HG03378 (cell line): ENCODE results near the gene PHF23.
A peak's percentile ranks its signal among the peaks of the same experiment; 100 is the strongest.

Experiments
- ATAC-seq: cut with Tn5 transposase; IDR thresholded peaks from one replicate; pipeline ENCODE4 v1.9.1; 2021; ENCODE audit warnings: mild to moderate bottlenecking, moderate library complexity; ENCODE audit not compliant: unreplicated experiment

Gene PHF23

GRCh38 chr17:7238420-7239090 is 702 bp downstream of the PHF23 start:
- no peak for ATAC-seq

- no peak for ATAC-seq
Observed at GRCh38 chr17:7237761-7238419, 1.4 kb downstream of the PHF23 start.

- ATAC-seq = no peak
Observed at GRCh38 chr17:7237266-7237760, 1.9 kb downstream of the PHF23 start.

- ATAC-seq = no peak
Observed at GRCh38 chr17:7236808-7237207, 2.4 kb downstream of the PHF23 start.

- no peak for ATAC-seq
Observed at GRCh38 chr17:7235693-7236665, 3.3 kb downstream of the PHF23 start.

- peak; percentile 54 for ATAC-seq
Observed at GRCh38 chr17:7234083-7234951, 4.9 kb downstream of the PHF23 start, which contains the start of gene DVL2. TSS of gene DVL2 (minus strand) at chr17:7234517. CDS start at chr17:7234262, 255 bp downstream.

- ATAC-seq = no peak
Observed at GRCh38 chr17:7233701-7234082, 5.6 kb downstream of the PHF23 start.

- no peak for ATAC-seq
Observed at GRCh38 chr17:7232114-7232513, 7.1 kb downstream of the PHF23 start.

- ATAC-seq = no peak
Observed at GRCh38 chr17:7229504-7229903, 9.8 kb downstream of the PHF23 start.

GRCh38 chr17:7228920-7229319 is 10.3 kb downstream of the PHF23 start:
- ATAC-seq = no peak

- ATAC-seq = no peak
Observed at GRCh38 chr17:7226721-7227710, 12.2 kb downstream of the PHF23 start.

- ATAC-seq = no peak
Observed at GRCh38 chr17:7225711-7226331, 13.4 kb downstream of the PHF23 start.

- no peak for ATAC-seq
Observed at GRCh38 chr17:7224661-7225111, 14.6 kb downstream of the PHF23 start.

- no peak for ATAC-seq
Observed at GRCh38 chr17:7224110-7224509, 15.1 kb downstream of the PHF23 start.

- no peak for ATAC-seq
Observed at GRCh38 chr17:7223375-7223774, 15.9 kb downstream of the PHF23 start.

GRCh38 chr17:7222972-7223292 is 16.3 kb downstream of the PHF23 start:
- ATAC-seq = no peak

GRCh38 chr17:7222093-7222971 is 16.9 kb downstream of the PHF23 start:
- no peak for ATAC-seq
